HEK293 (cell line): ENCODE measurements around the gene DRAP1.

ENCODE experiments used
- CTCF ChIA-PET: fragments of 350-600 bp; formaldehyde crosslinking; extraction: SDS; loops from one replicate; lab custom pipeline; 2021; ENCODE audit warnings: antibody characterized with exemption; lab: Yijun Ruan, JAX
- POLR2A ChIA-PET: fragments of 300-600 bp; formaldehyde crosslinking; extraction: SDS; loops from one replicate; lab custom pipeline; 2020; ENCODE audit warnings: antibody characterized with exemption, inconsistent platforms; lab: Yijun Ruan, JAX
- H3K27ac ChIP-seq: fragments of 200-500 bp; sonication (Bioruptor generic); 2 replicates; pipeline ENCODE4 v1.5.1; 2014; ENCODE audit warnings: low read depth, low read length, control low read depth, inconsistent platforms; ENCODE audit errors: extremely low read depth
- H3K36me3 ChIP-seq, 2 experiments: fragments of 200-500 bp in 1 of 2; sonication (Bioruptor generic) in 1 of 2; 1 replicate in 1 of 2; 2 replicates in 1 of 2; pipeline ENCODE4 v1.5.1; 2014 to 2017; ENCODE audit warnings: inconsistent platforms in 2 of 2, low read length in 2 of 2; ENCODE audit not compliant: control insufficient read depth in 2 of 2, insufficient read depth in 1 of 2
- H3K4me1 ChIP-seq: fragments of 200-500 bp; sonication (Bioruptor generic); 2 replicates; pipeline ENCODE4 v1.5.1; 2014; ENCODE audit warnings: mild to moderate bottlenecking, low read length, inconsistent platforms; ENCODE audit not compliant: control insufficient read depth, insufficient read depth
- H3K4me3 ChIP-seq: 2 replicates; pipeline ENCODE4 v1.5.1; 2011; ENCODE audit warnings: low read depth, mild to moderate bottlenecking, control low read depth, low read length, moderate library complexity
- H3K9me3 ChIP-seq: fragments of 200-500 bp; sonication (Bioruptor generic); 2 replicates; pipeline ENCODE4 v1.5.1; 2014; ENCODE audit warnings: low read depth, low read length, inconsistent platforms; ENCODE audit not compliant: control insufficient read depth, insufficient read depth
- BCL11B ChIP-seq: fragments of 450-650 bp; formaldehyde crosslinking; IDR thresholded peaks from 2 replicates; pipeline ENCODE4 v1.5.1; 2016; ENCODE audit warnings: low read depth, missing biosample characterization, missing genetic modification characterization
- EGR2 ChIP-seq: fragments of 450-650 bp; formaldehyde crosslinking; IDR thresholded peaks from 2 replicates; pipeline ENCODE4 v1.5.1; 2016; ENCODE audit warnings: low read depth, missing biosample characterization, missing genetic modification characterization
- GFI1B ChIP-seq: fragments of 450-650 bp; formaldehyde crosslinking; IDR thresholded peaks from 2 replicates; pipeline ENCODE4 v1.5.1; 2016; ENCODE audit warnings: missing biosample characterization, missing genetic modification characterization
- KLF10 ChIP-seq: fragments of 450-650 bp; IDR thresholded peaks from 2 replicates; pipeline ENCODE4 v1.5.1; 2018; ENCODE audit warnings: missing biosample characterization, mild to moderate bottlenecking, missing genetic modification characterization
- KLF7 ChIP-seq: fragments of 450-650 bp; formaldehyde crosslinking; IDR thresholded peaks from 2 replicates; pipeline ENCODE4 v1.5.1; 2016; ENCODE audit warnings: missing biosample characterization, missing genetic modification characterization, borderline replicate concordance
- KLF8 ChIP-seq: fragments of 450-650 bp; formaldehyde crosslinking; IDR thresholded peaks from 2 replicates; pipeline ENCODE4 v1.5.1; 2016; ENCODE audit warnings: missing biosample characterization, missing genetic modification characterization
- MYNN ChIP-seq: fragments of 450-650 bp; formaldehyde crosslinking; IDR thresholded peaks from 2 replicates; pipeline ENCODE4 v1.5.1; 2016; ENCODE audit warnings: missing biosample characterization, missing genetic modification characterization, borderline replicate concordance
- SP3 ChIP-seq: fragments of 450-650 bp; formaldehyde crosslinking; IDR thresholded peaks from 2 replicates; pipeline ENCODE4 v1.5.1; 2016; ENCODE audit warnings: missing biosample characterization, missing genetic modification characterization
- YY1 ChIP-seq: fragments of 450-650 bp; formaldehyde crosslinking; IDR thresholded peaks from 2 replicates; pipeline ENCODE4 v1.5.1; 2018; ENCODE audit warnings: missing biosample characterization, missing genetic modification characterization
- ZBTB20 ChIP-seq: fragments of 450-650 bp; formaldehyde crosslinking; IDR thresholded peaks from 2 replicates; pipeline ENCODE4 v1.5.1; 2016; ENCODE audit warnings: missing biosample characterization, missing genetic modification characterization
- ZEB2 ChIP-seq: fragments of 450-650 bp; formaldehyde crosslinking; IDR thresholded peaks from 2 replicates; pipeline ENCODE4 v1.5.1; 2016; ENCODE audit warnings: missing biosample characterization, missing genetic modification characterization
- ZNF121 ChIP-seq: fragments of 450-650 bp; formaldehyde crosslinking; IDR thresholded peaks from 2 replicates; pipeline ENCODE4 v1.5.1; 2016; ENCODE audit warnings: missing biosample characterization, missing genetic modification characterization
- ZNF132 ChIP-seq: fragments of 450-650 bp; formaldehyde crosslinking; IDR thresholded peaks from 2 replicates; pipeline ENCODE4 v1.5.1; 2017; ENCODE audit warnings: missing biosample characterization, missing genetic modification characterization, borderline replicate concordance
- ZNF174 ChIP-seq: fragments of 450-650 bp; formaldehyde crosslinking; IDR thresholded peaks from 2 replicates; pipeline ENCODE4 v1.5.0; 2017; ENCODE audit warnings: missing biosample characterization, mild to moderate bottlenecking, missing genetic modification characterization
- ZNF239 ChIP-seq: fragments of 450-650 bp; formaldehyde crosslinking; IDR thresholded peaks from 2 replicates; pipeline ENCODE4 v1.5.1; 2016; ENCODE audit warnings: missing biosample characterization, missing genetic modification characterization
- ZNF292 ChIP-seq: fragments of 450-650 bp; formaldehyde crosslinking; IDR thresholded peaks from 2 replicates; pipeline ENCODE4 v1.5.1; 2016; ENCODE audit warnings: low read depth, missing biosample characterization, missing genetic modification characterization, borderline replicate concordance
- ZNF341 ChIP-seq: fragments of 450-650 bp; formaldehyde crosslinking; IDR thresholded peaks from 2 replicates; pipeline ENCODE4; 2016; ENCODE audit warnings: low read depth, missing biosample characterization, missing genetic modification characterization
- ZNF548 ChIP-seq: fragments of 450-650 bp; formaldehyde crosslinking; IDR thresholded peaks from 2 replicates; pipeline ENCODE4 v1.5.1; 2016; ENCODE audit warnings: missing biosample characterization, missing genetic modification characterization
- ZNF549 ChIP-seq: fragments of 450-650 bp; IDR thresholded peaks from 2 replicates; pipeline ENCODE4 v1.5.1; 2018; ENCODE audit warnings: missing biosample characterization, missing genetic modification characterization, mild to moderate bottlenecking, inconsistent platforms, moderate library complexity
- ZNF629 ChIP-seq: fragments of 450-650 bp; formaldehyde crosslinking; IDR thresholded peaks from 2 replicates; pipeline ENCODE4 v1.5.1; 2017; ENCODE audit warnings: missing biosample characterization, missing genetic modification characterization
- ZNF658 ChIP-seq: fragments of 450-650 bp; formaldehyde crosslinking; IDR thresholded peaks from 2 replicates; pipeline ENCODE4; 2016; ENCODE audit warnings: missing biosample characterization, missing genetic modification characterization
- ZNF843 ChIP-seq: fragments of 450-650 bp; formaldehyde crosslinking; IDR thresholded peaks from 2 replicates; pipeline ENCODE4 v1.5.1; 2016; ENCODE audit warnings: missing biosample characterization, missing genetic modification characterization
- TF ChIP-seq, protein P1 (sequence below): fragments of 450-650 bp; formaldehyde crosslinking; IDR thresholded peaks from 2 replicates; pipeline ENCODE4 v1.5.1; 2016; ENCODE audit warnings: missing biosample characterization, missing genetic modification characterization
- TF ChIP-seq, protein P2 (sequence below): fragments of 450-650 bp; formaldehyde crosslinking; IDR thresholded peaks from 2 replicates; pipeline ENCODE4 v1.5.1; 2016; ENCODE audit warnings: missing biosample characterization, missing genetic modification characterization
- TF ChIP-seq, protein P3 (sequence below): fragments of 450-650 bp; formaldehyde crosslinking; IDR thresholded peaks from 2 replicates; pipeline ENCODE4 v1.5.1; 2016; ENCODE audit warnings: missing biosample characterization, missing genetic modification characterization, borderline replicate concordance
- TF ChIP-seq, protein P4 (sequence below): fragments of 450-650 bp; formaldehyde crosslinking; IDR thresholded peaks from 2 replicates; pipeline ENCODE4 v1.5.1; 2017; ENCODE audit warnings: missing biosample characterization, missing genetic modification characterization

The DRAP1 gene

DNA sequence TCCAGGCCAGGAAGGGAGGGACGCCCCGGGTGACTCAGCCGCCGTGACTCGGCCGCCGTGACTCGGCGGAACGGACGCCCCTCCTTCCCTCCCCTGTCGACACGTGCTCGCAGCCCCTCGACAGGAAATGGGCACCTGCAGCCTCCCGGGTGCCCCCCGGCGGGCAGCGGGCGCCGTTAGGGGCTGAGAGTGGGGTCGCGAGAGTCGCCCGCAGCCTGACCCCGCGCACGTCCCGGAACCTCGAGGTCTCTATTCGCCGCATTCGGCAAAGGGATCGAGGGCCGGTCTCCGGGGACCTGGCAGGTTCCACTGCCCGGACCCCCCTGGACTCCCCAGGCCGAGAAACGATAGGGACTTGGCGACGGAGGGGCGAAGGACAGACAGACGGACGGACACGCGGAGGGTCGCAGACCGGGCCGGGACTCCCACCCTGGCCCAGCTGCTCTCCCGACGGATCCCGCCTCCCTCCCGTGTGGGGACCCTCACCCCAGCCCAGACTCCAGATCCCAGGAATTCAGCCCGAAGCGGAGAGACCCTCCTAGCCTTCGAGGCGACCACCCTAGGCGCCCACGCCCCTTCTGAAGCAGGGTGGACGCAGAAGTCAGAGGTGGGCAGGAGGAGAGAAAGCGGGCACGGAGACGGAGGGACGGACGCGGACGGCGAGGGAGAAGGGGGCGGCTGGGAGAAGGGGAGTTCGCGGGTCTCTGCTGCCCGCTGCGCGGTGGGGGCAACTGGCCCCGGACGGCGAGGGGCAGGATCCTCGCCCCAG is 19.7 kb upstream of the DRAP1 start:
- peak overlapping the region; percentile 62 for H3K4me3 ChIP-seq
- H3K9me3 ChIP-seq, result no peaks in the 10 kb centered on the region
- peak overlapping the region; percentile 25; the same call in 1 of the 2 replicates for H3K27ac ChIP-seq
- peaks cover 0 to 3% of the 10 kb centered on the region in 2 experiments; a peak in 1 of 3 replicates for H3K36me3 ChIP-seq
- no peaks in the 10 kb centered on the region for H3K4me1 ChIP-seq
- CTCF ChIA-PET, result interaction anchor here (1.7 to 3.5 kb wide), 3 partner anchors 11 to 15 kb away, joined by 7 to 36 read pairs (median 18); partner anchors contain the start of genes CCDC85B and FIBP
- POLR2A ChIA-PET, result interaction anchor here (0.7 to 4.9 kb wide), 3 partner anchors 10 to 788 kb away, joined by 3 to 74 read pairs (median 7); partner anchors contain the start of genes CCDC85B, FIBP and TM7SF2
- TF ChIP-seq, protein P1, sequence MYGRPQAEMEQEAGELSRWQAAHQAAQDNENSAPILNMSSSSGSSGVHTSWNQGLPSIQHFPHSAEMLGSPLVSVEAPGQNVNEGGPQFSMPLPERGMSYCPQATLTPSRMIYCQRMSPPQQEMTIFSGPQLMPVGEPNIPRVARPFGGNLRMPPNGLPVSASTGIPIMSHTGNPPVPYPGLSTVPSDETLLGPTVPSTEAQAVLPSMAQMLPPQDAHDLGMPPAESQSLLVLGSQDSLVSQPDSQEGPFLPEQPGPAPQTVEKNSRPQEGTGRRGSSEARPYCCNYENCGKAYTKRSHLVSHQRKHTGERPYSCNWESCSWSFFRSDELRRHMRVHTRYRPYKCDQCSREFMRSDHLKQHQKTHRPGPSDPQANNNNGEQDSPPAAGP (tag by site-specific recombination), result peak; percentile 87; the same call in 1 of the 2 replicates
- no peak for TF ChIP-seq YY1 (tag by site-specific recombination)
- TF ChIP-seq ZNF174 (tag by site-specific recombination), result no peak
- no peak for TF ChIP-seq ZNF629 (tag by site-specific recombination)
- peak; percentile 46; the same call in 1 of the 2 replicates for TF ChIP-seq SP3 (tag by site-specific recombination)
- TF ChIP-seq, protein P2, sequence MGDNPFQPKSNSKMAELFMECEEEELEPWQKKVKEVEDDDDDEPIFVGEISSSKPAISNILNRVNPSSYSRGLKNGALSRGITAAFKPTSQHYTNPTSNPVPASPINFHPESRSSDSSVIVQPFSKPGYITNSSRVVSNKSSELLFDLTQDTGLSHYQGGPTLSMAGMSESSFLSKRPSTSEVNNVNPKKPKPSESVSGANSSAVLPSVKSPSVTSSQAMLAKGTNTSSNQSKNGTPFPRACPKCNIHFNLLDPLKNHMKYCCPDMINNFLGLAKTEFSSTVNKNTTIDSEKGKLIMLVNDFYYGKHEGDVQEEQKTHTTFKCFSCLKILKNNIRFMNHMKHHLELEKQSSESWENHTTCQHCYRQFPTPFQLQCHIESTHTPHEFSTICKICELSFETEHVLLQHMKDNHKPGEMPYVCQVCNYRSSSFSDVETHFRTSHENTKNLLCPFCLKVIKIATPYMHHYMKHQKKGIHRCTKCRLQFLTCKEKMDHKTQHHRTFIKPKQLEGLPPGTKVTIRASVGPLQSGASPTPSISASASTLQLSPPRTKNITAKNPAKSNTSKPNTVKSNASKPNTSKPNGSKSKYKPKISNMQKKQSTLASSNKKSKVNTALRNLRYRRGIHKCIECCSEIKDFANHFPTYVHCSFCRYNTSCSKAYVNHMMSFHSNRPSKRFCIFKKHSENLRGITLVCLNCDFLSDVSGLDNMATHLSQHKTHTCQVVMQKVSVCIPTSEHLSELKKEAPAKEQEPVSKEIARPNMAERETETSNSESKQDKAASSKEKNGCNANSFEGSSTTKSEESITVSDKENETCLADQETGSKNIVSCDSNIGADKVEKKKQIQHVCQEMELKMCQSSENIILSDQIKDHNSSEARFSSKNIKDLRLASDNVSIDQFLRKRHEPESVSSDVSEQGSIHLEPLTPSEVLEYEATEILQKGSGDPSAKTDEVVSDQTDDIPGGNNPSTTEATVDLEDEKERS, result no peak
- TF ChIP-seq KLF8 (tag by site-specific recombination), result peak; percentile 27; the same call in 1 of the 2 replicates
- TF ChIP-seq ZNF292 (tag by site-specific recombination), result no peak
- TF ChIP-seq GFI1B (tag by site-specific recombination), result no peak
- peak; percentile 85 for TF ChIP-seq ZEB2 (tag by site-specific recombination)
- TF ChIP-seq ZNF132 (tag by site-specific recombination), result no peak
- TF ChIP-seq, protein P3, sequence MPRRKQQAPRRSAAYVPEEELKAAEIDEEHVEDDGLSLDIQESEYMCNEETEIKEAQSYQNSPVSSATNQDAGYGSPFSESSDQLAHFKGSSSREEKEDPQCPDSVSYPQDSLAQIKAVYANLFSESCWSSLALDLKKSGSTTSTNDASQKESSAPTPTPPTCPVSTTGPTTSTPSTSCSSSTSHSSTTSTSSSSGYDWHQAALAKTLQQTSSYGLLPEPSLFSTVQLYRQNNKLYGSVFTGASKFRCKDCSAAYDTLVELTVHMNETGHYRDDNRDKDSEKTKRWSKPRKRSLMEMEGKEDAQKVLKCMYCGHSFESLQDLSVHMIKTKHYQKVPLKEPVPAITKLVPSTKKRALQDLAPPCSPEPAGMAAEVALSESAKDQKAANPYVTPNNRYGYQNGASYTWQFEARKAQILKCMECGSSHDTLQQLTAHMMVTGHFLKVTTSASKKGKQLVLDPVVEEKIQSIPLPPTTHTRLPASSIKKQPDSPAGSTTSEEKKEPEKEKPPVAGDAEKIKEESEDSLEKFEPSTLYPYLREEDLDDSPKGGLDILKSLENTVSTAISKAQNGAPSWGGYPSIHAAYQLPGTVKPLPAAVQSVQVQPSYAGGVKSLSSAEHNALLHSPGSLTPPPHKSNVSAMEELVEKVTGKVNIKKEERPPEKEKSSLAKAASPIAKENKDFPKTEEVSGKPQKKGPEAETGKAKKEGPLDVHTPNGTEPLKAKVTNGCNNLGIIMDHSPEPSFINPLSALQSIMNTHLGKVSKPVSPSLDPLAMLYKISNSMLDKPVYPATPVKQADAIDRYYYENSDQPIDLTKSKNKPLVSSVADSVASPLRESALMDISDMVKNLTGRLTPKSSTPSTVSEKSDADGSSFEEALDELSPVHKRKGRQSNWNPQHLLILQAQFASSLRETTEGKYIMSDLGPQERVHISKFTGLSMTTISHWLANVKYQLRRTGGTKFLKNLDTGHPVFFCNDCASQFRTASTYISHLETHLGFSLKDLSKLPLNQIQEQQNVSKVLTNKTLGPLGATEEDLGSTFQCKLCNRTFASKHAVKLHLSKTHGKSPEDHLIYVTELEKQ (tag by site-specific recombination), result no peak
- no peak for TF ChIP-seq KLF7 (tag by site-specific recombination)
- no peak for TF ChIP-seq ZNF239
- 0 out of 2 replicates have a peak, but pooled peaks have one; percentile 13 for TF ChIP-seq EGR2 (tag by site-specific recombination)
- no peak for TF ChIP-seq ZNF121 (tag by site-specific recombination)
- no peak for TF ChIP-seq KLF10 (tag by site-specific recombination)
- TF ChIP-seq, protein P4, sequence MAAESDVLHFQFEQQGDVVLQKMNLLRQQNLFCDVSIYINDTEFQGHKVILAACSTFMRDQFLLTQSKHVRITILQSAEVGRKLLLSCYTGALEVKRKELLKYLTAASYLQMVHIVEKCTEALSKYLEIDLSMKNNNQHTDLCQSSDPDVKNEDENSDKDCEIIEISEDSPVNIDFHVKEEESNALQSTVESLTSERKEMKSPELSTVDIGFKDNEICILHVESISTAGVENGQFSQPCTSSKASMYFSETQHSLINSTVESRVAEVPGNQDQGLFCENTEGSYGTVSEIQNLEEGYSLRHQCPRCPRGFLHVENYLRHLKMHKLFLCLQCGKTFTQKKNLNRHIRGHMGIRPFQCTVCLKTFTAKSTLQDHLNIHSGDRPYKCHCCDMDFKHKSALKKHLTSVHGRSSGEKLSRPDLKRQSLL (tag by site-specific recombination), result no peak
- TF ChIP-seq BCL11B, result peak; percentile 55; the same call in 1 of the 2 replicates
- peak; percentile 93; the same call in 1 of the 2 replicates for TF ChIP-seq ZBTB20 (tag by site-specific recombination)
- no peak for TF ChIP-seq ZNF341 (tag by site-specific recombination)
- TF ChIP-seq MYNN (tag by site-specific recombination), result no peak
- TF ChIP-seq ZNF843 (tag by site-specific recombination), result peak; percentile 40; the same call in 1 of the 2 replicates
- TF ChIP-seq ZNF658 (tag by site-specific recombination), result no peak
- TF ChIP-seq ZNF548, result no peak
- no peak for TF ChIP-seq ZNF549
